Gastrocnemius medialis (tissue), 4 donors: ENCODE measurements around the gene ZDHHC14.

Source experiments
- CTCF ChIP-seq, 5 experiments: fragments of 450-650 bp in 3 of 5; fragments of 200-600 bp in 2 of 5; sonication (generic) in 2 of 5; IDR thresholded peaks in 4 of 5; conservative IDR thresholded peaks in 1 of 5; 1 replicate in 4 of 5; 2 replicates in 1 of 5; pipeline ENCODE4 v1.5.1; 2016 to 2019; ENCODE audit warnings: antibody characterized with exemption in 5 of 5, mild to moderate bottlenecking in 3 of 5, moderate library complexity in 3 of 5
- POLR2A ChIP-seq, 2 donors: fragments of 450-650 bp; IDR thresholded peaks; one replicate each; pipeline ENCODE4 v1.6.1; 2017; ENCODE audit warnings: antibody characterized with exemption in 2 of 2, mild to moderate bottlenecking in 2 of 2, moderate library complexity in 2 of 2

DNA sequence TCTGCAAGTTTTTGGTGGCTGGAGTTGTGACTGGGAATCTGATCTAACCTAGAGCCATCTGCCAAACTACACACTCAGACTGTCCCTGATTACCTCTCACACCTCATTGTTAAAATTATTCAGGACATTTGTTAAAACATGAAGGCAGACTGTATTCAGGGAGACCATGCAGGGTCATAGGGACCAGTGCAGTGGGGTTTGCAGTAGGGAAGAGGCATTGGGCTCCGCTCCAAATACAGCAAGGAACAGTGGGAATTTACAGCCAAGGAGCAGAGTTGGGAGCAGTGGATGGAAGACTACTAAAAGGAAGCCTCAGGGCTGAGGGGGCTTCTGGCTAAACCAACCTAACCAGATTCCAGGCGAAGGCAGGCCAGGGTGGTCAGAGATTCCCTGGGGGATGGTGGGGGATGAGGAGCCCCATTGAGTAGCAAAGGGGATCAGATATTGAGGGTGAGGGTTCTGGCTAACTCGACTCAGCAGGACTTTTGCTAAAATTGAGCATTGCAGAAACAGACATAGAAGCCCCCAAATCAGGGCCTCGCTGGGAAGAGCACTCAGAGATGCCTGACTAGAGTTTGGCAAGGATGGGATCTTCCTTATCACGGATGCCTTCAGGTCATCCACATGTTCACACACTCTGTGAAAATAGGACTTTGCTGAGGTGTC lies 172.0 kb downstream of the ZDHHC14 start:
- no peak for TF ChIP-seq POLR2A (IDR thresholded peaks at IDR 0.05)
- TF ChIP-seq CTCF (IDR thresholded peaks at IDR 0.05 in 4 of 5, conservative IDR thresholded peaks at IDR 0.05 in 1 of 5), result no peak
